ENCODE data around the gene PIM2.

The PIM2 gene

DNA sequence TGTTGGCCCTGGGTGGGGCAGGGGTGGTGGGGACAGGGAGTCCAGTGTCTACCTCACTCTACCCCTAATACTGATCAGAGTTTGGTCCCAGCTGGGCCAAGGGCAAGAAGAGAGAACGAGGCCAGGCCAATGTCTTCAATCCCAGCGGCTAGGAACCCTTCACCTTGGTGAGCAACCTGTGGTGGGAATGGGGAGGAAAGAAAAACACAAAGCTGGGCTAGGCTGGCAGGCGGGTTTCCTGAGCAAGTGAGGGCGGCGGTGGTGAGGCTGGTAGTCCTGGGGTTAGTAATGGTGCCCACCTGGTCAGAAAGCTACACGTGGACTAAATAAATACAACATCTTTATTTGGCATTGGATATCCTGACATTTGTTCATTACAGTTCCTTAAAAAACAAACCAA is 15.5 kb downstream of the PIM2 start:
- Histone ChIP-seq H3K27ac (ENCODE audit: low read length) (no peak overlapping the region), H3K27me3 (replicated peaks; ENCODE audit: insufficient read depth, low read length) (no peaks in the 10 kb centered on the region), H4K20me1 (ENCODE audit: insufficient read depth, low read length) (no peaks in the 10 kb centered on the region), H3K4me3 (ENCODE audit: low read length) (no peak overlapping the region), H3K4me2 (ENCODE audit: low read depth, low read length) (no peak overlapping the region), H3K9me2 (replicated peaks; ENCODE audit: insufficient read depth, low read length) (no peaks in the 10 kb centered on the region), H3F3A (ENCODE audit: insufficient read depth, low read length) (peaks cover 2% of the 10 kb centered on the region; the same call in 1 of the 2 replicates), H3K9me3 (replicated peaks; ENCODE audit: insufficient read depth, low read length) (no peaks in the 10 kb centered on the region), H3K9ac (ENCODE audit: low read length) (no peak overlapping the region), H3K36me3 (replicated peaks; ENCODE audit: insufficient read depth, low read length) (no peaks in the 10 kb centered on the region), H3K4me1 (ENCODE audit: low read length) (no peaks in the 10 kb centered on the region), H2AFZ (ENCODE audit: low read length) (no peak overlapping the region), H3K79me2 (ENCODE audit: low read length) (peaks cover 22% of the 10 kb centered on the region)
- no peak for DNase-seq
- no peak for TF ChIP-seq CTCF (IDR thresholded peaks at IDR 0.05; ENCODE audit: low read length)
- TF ChIP-seq EZH2 (optimal IDR thresholded peaks at IDR 0.05; ENCODE audit: low read depth, low read length) = no peak
- no peak for TF ChIP-seq EZH2phosphoT487 (IDR thresholded peaks at IDR 0.05; ENCODE audit: low read length)

GRCh38 chrX:48902776-48903175 is 16.0 kb downstream of the PIM2 start:
- no peaks in the 10 kb centered on the region for H3K27me3 ChIP-seq (replicated peaks; ENCODE audit: insufficient read depth, low read length)
- peaks cover 4% of the 10 kb centered on the region; the same call in 1 of the 2 replicates for H3F3A ChIP-seq (ENCODE audit: insufficient read depth, low read length)
- no peak overlapping the region for H2AFZ ChIP-seq (ENCODE audit: low read length)
- peaks cover 22% of the 10 kb centered on the region for H3K79me2 ChIP-seq (ENCODE audit: low read length)
- no peaks in the 10 kb centered on the region for H3K9me3 ChIP-seq (replicated peaks; ENCODE audit: insufficient read depth, low read length)
- no peaks in the 10 kb centered on the region for H3K36me3 ChIP-seq (replicated peaks; ENCODE audit: insufficient read depth, low read length)
- TF ChIP-seq CTCF (IDR thresholded peaks at IDR 0.05; ENCODE audit: low read length) (no peak), EZH2phosphoT487 (IDR thresholded peaks at IDR 0.05; ENCODE audit: low read length) (no peak), EZH2 (optimal IDR thresholded peaks at IDR 0.05; ENCODE audit: low read depth, low read length) (no peak)
- no peak overlapping the region for H3K4me3 ChIP-seq (ENCODE audit: low read length)
- H3K9me2 ChIP-seq (replicated peaks; ENCODE audit: insufficient read depth, low read length) = no peaks in the 10 kb centered on the region
- H3K9ac ChIP-seq (ENCODE audit: low read length) = no peak overlapping the region
- H3K4me1 ChIP-seq (ENCODE audit: low read length) = no peaks in the 10 kb centered on the region
- no peak overlapping the region for H3K27ac ChIP-seq (ENCODE audit: low read length)
- H4K20me1 ChIP-seq (ENCODE audit: insufficient read depth, low read length) = no peaks in the 10 kb centered on the region
- no peak for DNase-seq
- H3K4me2 ChIP-seq (ENCODE audit: low read depth, low read length) = no peak overlapping the region

DNA sequence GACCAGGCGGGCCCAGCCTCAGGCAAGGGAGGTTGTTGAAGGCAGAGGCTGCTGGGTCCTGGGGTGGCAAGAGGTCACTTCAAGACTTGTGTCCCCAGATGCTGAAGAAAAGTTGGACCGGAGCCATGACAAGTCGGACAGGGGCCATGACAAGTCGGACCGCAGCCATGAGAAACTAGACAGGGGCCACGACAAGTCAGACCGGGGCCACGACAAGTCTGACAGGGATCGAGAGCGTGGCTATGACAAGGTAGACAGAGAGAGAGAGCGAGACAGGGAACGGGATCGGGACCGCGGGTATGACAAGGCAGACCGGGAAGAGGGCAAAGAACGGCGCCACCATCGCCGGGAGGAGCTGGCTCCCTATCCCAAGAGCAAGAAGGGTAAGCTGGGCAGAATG is 16.7 kb downstream of the PIM2 start:
- Histone ChIP-seq H3K79me2 (ENCODE audit: low read length) (peaks cover 26% of the 10 kb centered on the region), H3K9me2 (replicated peaks; ENCODE audit: insufficient read depth, low read length) (no peaks in the 10 kb centered on the region), H3K9ac (ENCODE audit: low read length) (no peak overlapping the region), H3F3A (ENCODE audit: insufficient read depth, low read length) (peaks cover 4% of the 10 kb centered on the region; the same call in 1 of the 2 replicates), H3K27ac (ENCODE audit: low read length) (no peak overlapping the region), H3K4me1 (ENCODE audit: low read length) (no peaks in the 10 kb centered on the region), H3K36me3 (replicated peaks; ENCODE audit: insufficient read depth, low read length) (no peaks in the 10 kb centered on the region), H3K27me3 (replicated peaks; ENCODE audit: insufficient read depth, low read length) (no peaks in the 10 kb centered on the region), H3K4me3 (ENCODE audit: low read length) (no peak overlapping the region), H2AFZ (ENCODE audit: low read length) (no peak overlapping the region), H3K9me3 (replicated peaks; ENCODE audit: insufficient read depth, low read length) (no peaks in the 10 kb centered on the region), H3K4me2 (ENCODE audit: low read depth, low read length) (no peak overlapping the region), H4K20me1 (ENCODE audit: insufficient read depth, low read length) (no peaks in the 10 kb centered on the region)
- no peak for DNase-seq
- no peak for TF ChIP-seq CTCF (IDR thresholded peaks at IDR 0.05; ENCODE audit: low read length)
- TF ChIP-seq EZH2phosphoT487 (IDR thresholded peaks at IDR 0.05; ENCODE audit: low read length) = no peak
- no peak for TF ChIP-seq EZH2 (optimal IDR thresholded peaks at IDR 0.05; ENCODE audit: low read depth, low read length)

All from MM.1S (cell line).